ENCODE measurements around the gene GPR62. TPM values are rescaled to one million over a fixed set of nuclear protein-coding genes. Genes with fewer than 3 reads are reported as not detected.

GPR62 gene
- total and polyA plus RNA-seq, 2 of the 8 experiments (the other 6 are each of a cell fraction or from before 2014, with no cell fraction given): 0.22 to 0.29 TPM

GRCh38 chr3:51934991-51935885, 19.9 kb upstream of the GPR62 start:
- no peak overlapping the region for H2BK20ac ChIP-seq (ENCODE audit: low read length)
- no peak overlapping the region for H3K14ac ChIP-seq (ENCODE audit: insufficient read length)
- H4K20me1 ChIP-seq (replicated peaks in 1 of 2; ENCODE audit: control insufficient read depth in 1 of 2, insufficient read depth in 2 of 2, low read length in 2 of 2): peaks cover under 1 to 30% of the 10 kb centered on the region in 2 experiments
- peaks cover 0 to under 1% (median 0%) of the 10 kb centered on the region in 4 experiments; a peak in 1 of 7 replicates for H3K4me1 ChIP-seq (replicated peaks in 1 of 4; ENCODE audit: control insufficient read depth in 3 of 4, insufficient read depth in 4 of 4, low read length in 3 of 4)
- H3K4ac ChIP-seq (replicated peaks; ENCODE audit: insufficient read length, low read depth, low read length): no peak overlapping the region
- ChIA-PET POLR2A (ENCODE audit: partially characterized antibody) (interaction anchor here (0.5 to 1.6 kb wide), 6 partner anchors 28 to 1342 kb away, joined by 3 to 6 read pairs (median 3); no protein-coding TSS in a partner anchor), CTCF (ENCODE audit: partially characterized antibody) (interaction anchor here (0.6 to 1.8 kb wide), 4 partner anchors 10 to 245 kb away, joined by 4 to 7 read pairs (median 6); no protein-coding TSS in a partner anchor)
- H2AFZ ChIP-seq (ENCODE audit: low read length): no peak overlapping the region
- no peak overlapping the region for H3K4me3 ChIP-seq (ENCODE audit: extremely low read depth in 1 of 4, insufficient read depth in 2 of 4, low read depth in 3 of 4, low read length in 4 of 4)
- no peaks in the 10 kb centered on the region for H3K27me3 ChIP-seq (replicated peaks in 1 of 4; ENCODE audit: control insufficient read depth in 3 of 4, extremely low read depth in 1 of 4, insufficient read depth in 3 of 4, low read length in 3 of 4)
- H4K8ac ChIP-seq (ENCODE audit: extremely low read depth, insufficient read depth, low read length): no peak overlapping the region
- peaks cover 26 to 47% (median 43%) of the 10 kb centered on the region in 4 experiments for H3K36me3 ChIP-seq (ENCODE audit: control insufficient read depth in 2 of 4, insufficient read depth in 4 of 4, low read length in 3 of 4)
- peaks cover 7% of the 10 kb centered on the region for H3K79me1 ChIP-seq (ENCODE audit: low read depth, low read length)
- H3K27ac ChIP-seq (ENCODE audit: low read depth, low read length): no peak overlapping the region
- H3K18ac ChIP-seq (ENCODE audit: extremely low read depth, low read length): no peak overlapping the region
- H2BK15ac ChIP-seq (ENCODE audit: low read length): no peak overlapping the region
- H3K56ac ChIP-seq (replicated peaks; ENCODE audit: insufficient read length, low read depth, low read length): no peak overlapping the region
- no peak overlapping the region for H2BK12ac ChIP-seq (ENCODE audit: low read depth, low read length)
- WGBS, 2 experiments (ENCODE audit: extremely low coverage in 1 of 2, insufficient coverage in 1 of 2, insufficient read length in 1 of 2, insufficient replicate concordance in 2 of 2, low coverage in 1 of 2, low lambda C conversion rate in 2 of 2, missing lambda C conversion rate in 1 of 2): 93% methylated on average over 28 of the region's 28 CpGs; no CpG with 5 or more reads in 1 of the 2 experiments
- H4K5ac ChIP-seq (ENCODE audit: insufficient read length, low read depth, low read length): no peak overlapping the region
- FAIRE-seq (no peak), DNase-seq (ENCODE audit: low read depth in 1 of 2, low spot score in 2 of 2) (no peak)
- no peak overlapping the region for H2BK120ac ChIP-seq (replicated peaks; ENCODE audit: low read depth, low read length)
- no peaks in the 10 kb centered on the region for H3K9me3 ChIP-seq (ENCODE audit: insufficient read depth in 2 of 2, low read depth in 1 of 2, low read length in 1 of 2)
- no peak overlapping the region for H3K23ac ChIP-seq (ENCODE audit: insufficient read length)
- no peak overlapping the region for H2BK5ac ChIP-seq (ENCODE audit: low read depth, low read length)
- H2AK5ac ChIP-seq (ENCODE audit: low read depth, low read length): no peak overlapping the region
- H3K4me2 ChIP-seq (ENCODE audit: insufficient read depth in 1 of 2, low read depth in 2 of 2, low read length in 2 of 2): no peak overlapping the region
- no peaks in the 10 kb centered on the region for H3K23me2 ChIP-seq (ENCODE audit: low read depth, low read length)
- no peak overlapping the region for H4K91ac ChIP-seq (replicated peaks; ENCODE audit: insufficient read length, low read length)
- H3K9ac ChIP-seq (replicated peaks in 1 of 4; ENCODE audit: extremely low read depth in 1 of 4, low read depth in 3 of 4, low read length in 3 of 4): no peak overlapping the region
- H3K79me2 ChIP-seq (ENCODE audit: control insufficient read depth in 1 of 2, insufficient read depth in 2 of 2, low read length in 2 of 2): peaks cover 0 to 19% of the 10 kb centered on the region in 2 experiments; a peak in 3 of 4 replicates
- TF ChIP-seq EZH2 (IDR thresholded peaks at IDR 0.05; ENCODE audit: low read depth, low read length, severe bottlenecking): no peak
- no peak for TF ChIP-seq ZNF274 (IDR thresholded peaks at IDR 0.05; ENCODE audit: borderline replicate concordance, extremely low read depth, low read length)
- TF ChIP-seq SIN3A (conservative IDR thresholded peaks at IDR 0.05 in 1 of 2, IDR thresholded peaks at IDR 0.05 in 1 of 2; ENCODE audit: low read depth in 1 of 2, low read length in 2 of 2): no peak
- TF ChIP-seq CREB1 (IDR thresholded peaks at IDR 0.05): no peak
- no peak for TF ChIP-seq POLR2A (IDR thresholded peaks at IDR 0.05; ENCODE audit: control extremely low read depth in 1 of 2, low read depth in 2 of 2, low read length in 2 of 2)
- TF ChIP-seq SRF (IDR thresholded peaks at IDR 0.05; ENCODE audit: low read depth, low read length): no peak
- TF ChIP-seq TAF1 (IDR thresholded peaks at IDR 0.05; ENCODE audit: low read depth, low read length): no peak
- TF ChIP-seq HDAC2 (IDR thresholded peaks at IDR 0.05; ENCODE audit: borderline replicate concordance in 1 of 2, low read depth in 2 of 2, low read length in 2 of 2): no peak
- TF ChIP-seq EGR1 (IDR thresholded peaks at IDR 0.05; ENCODE audit: borderline replicate concordance, low read depth, low read length): no peak
- TF ChIP-seq CEBPB (IDR thresholded peaks at IDR 0.05; ENCODE audit: low read depth, low read length): no peak
- TF ChIP-seq JUND (IDR thresholded peaks at IDR 0.05; ENCODE audit: low read length): no peak
- no peak for TF ChIP-seq RNF2 (IDR thresholded peaks at IDR 0.05; ENCODE audit: borderline replicate concordance, low read depth, low read length, missing control alignments, poor library complexity, severe bottlenecking)

Measured in H1 (cell line).